ENCODE measurements around the gene PLEKHM1.

PLEKHM1 gene

GRCh38 chr17:45425125-45425983 lies 65.2 kb downstream of the PLEKHM1 start:
- peak; percentile 72 for DNase-seq

- no peak for DNase-seq
These were observed 65.8 kb downstream of the PLEKHM1 start for GRCh38 chr17:45424769-45425124.

- no peak for DNase-seq
These were observed 66.6 kb downstream of the PLEKHM1 start for GRCh38 chr17:45423975-45424335.

- DNase-seq = no peak
These were observed 67.1 kb downstream of the PLEKHM1 start for GRCh38 chr17:45423304-45423974.

- no peak for DNase-seq
These were observed 75.3 kb downstream of the PLEKHM1 start for GRCh38 chr17:45414990-45415881.

DNA sequence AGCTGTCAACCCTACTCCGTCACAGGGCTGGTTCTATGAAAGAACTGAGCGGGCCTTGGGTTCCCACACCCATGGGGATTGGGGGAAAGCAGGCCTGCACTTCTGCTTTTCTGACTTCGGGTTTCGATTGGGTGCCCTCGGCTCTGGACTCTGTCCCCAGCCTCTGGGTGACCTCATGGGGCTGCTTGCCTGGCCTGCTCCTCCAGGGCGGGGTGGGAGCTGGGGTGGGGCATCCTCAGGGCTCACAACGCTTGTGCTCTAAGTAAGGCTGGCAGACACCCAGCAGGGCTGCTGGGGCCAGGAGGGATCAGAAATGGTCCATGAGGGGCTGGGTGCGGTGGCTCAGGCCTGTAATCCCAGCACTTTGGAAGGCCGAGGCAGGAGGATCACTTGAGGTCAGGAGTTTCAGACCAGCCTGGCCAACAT lies 77.0 kb downstream of the PLEKHM1 start:
- no peak for DNase-seq

DNA sequence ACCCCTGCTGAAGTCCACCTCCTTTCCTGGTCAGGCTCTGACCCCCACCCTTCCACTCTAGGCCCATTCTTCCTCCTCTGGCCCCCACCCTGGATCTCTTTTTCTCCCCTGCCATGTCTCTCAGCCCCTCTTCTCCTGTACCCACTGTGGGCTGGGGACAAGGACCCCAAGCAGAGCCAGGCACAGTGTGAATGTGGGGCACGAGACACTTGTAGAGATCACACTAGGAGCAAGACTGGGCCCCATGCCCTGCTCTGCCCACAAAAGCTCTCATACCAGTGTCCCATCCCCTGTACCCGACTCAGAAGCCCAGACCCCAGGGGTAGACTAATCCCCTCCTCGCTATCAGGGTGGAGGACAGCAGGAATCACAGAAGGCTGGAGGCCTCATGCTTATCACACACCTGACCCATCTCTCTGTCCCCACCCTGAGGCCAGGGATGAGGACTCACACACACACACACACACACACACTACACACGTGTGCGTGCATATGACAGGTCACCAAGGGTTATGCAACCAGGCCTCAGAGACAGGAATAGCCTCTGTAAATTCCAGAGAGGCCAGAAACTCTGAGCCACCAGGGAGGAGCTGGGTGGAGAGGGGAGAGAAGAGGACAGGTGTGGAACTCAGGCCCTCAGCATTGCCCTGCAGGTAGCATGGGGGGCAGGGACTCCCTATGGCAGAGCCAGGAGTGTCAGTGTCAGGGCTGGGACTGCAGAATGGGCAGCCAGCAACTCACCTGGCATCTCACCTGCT lies 79.0 kb downstream of the PLEKHM1 start:
- DNase-seq = no peak

- DNase-seq = no peak
These were observed 80.1 kb downstream of the PLEKHM1 start for GRCh38 chr17:45410144-45411091.

- no peak for DNase-seq
These were observed 80.9 kb downstream of the PLEKHM1 start for GRCh38 chr17:45409659-45410076.

GRCh38 chr17:45408611-45409421 lies 81.7 kb downstream of the PLEKHM1 start:
- no peak for DNase-seq

DNA sequence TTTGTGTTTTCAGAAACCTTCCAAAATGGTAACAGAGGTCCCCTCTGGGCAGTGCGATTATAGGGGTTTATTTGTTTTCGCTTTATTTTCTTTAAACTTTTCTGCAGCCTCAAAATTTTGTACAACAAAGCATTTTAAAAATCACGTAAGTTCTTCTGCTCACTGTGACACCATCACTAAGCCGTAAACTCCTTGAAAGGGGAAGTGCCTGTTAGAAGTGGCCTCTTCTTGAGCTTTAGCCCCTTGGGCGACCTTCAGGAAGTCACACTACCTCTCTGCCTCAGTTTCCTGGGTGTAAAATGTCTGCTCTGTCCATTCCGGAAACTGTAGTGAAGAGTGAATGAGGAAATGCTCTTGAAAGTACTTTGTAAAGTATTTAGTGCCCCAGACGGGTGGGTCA lies 84.4 kb downstream of the PLEKHM1 start:
- no peak for DNase-seq

DNA sequence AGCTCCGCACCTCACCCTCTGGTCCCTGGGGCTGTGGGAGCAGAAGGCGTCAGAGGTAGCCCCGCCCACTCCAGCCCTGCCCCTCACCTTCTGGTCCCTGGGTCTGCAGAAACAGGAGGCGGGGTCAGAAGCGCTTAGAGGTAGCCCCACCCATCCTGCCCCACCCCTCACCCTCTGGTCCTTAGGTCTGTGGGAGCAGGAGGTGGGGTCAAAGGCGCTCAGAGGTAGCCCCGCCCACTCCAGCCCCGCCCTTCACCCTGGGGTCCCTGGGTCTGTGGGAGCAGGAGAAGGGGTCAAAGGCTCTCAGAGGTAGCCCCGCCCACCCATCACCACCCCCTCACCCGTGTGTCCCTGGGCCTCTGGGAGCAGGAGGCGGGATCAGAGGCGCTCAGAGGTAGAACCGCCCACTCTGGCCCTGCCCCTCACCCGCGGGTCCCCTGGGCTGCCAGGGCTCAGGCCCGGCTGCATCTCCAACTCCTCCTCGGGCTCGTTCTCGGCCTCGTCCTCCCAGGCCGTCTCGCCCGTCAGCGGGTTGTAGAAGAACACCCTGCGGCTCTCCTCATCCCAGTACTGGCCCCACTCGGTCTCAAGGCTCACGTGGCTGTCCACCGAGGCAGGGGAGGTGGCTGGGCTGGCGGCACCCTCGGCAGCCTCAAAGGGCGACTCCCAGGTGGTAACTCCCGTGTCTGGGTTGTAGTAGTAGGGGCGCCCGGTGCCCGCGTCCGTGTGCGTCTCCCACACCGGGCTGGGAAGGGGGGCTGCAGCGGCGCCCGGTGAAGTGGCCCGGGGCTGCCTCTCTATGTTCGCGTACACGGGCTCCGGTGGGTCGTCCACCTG lies 85.1 kb downstream of the PLEKHM1 start:
- no peak for DNase-seq

DNA sequence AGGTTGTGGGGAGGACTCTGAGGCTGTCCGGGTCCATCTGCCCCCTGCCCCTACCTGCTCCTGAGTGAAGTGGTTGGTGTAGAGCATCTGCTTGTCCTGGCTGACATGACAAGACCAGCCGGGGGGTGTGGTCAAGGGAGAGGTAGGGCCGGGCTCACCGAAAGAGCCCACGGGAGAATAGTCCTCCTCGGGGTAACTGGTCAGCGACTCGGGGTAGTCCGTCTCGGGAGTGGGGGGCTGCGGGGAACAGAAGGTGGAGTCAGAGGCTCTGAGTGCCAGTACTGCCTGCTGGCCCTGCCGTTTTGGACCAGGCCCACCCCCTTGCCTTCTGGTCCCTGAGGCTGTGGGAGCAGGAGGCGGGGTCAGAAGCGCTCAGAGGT lies 85.7 kb downstream of the PLEKHM1 start:
- no peak for DNase-seq

DNA sequence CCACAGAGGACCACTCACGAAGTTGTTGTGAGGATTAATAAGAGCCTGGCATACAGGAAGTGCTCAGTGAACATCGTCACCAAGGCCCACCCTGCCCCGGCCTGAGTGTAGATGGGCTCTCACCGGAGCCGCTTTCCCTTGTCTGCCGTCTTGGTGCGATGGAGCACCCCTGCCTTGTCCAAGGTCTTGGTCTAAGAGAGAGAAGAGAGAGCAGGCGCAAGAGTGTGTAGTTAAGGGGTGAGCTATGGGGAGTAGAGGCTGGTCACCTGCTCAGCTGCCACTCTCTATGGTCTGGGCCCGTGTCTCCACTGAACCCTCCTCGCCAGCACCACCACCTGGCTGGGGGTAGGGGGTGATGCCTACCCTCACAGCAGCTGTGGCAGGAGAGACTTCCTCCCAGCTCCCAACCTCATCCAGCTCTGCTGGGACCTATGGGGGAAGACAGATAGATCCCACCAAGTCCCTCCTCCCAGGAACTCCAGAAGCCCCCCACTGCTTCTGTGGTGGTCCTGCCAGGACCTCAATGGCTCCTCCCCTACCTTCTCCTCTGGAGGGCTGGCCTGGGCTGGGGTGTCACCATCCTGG lies 86.5 kb downstream of the PLEKHM1 start:
- DNase-seq = no peak

DNA sequence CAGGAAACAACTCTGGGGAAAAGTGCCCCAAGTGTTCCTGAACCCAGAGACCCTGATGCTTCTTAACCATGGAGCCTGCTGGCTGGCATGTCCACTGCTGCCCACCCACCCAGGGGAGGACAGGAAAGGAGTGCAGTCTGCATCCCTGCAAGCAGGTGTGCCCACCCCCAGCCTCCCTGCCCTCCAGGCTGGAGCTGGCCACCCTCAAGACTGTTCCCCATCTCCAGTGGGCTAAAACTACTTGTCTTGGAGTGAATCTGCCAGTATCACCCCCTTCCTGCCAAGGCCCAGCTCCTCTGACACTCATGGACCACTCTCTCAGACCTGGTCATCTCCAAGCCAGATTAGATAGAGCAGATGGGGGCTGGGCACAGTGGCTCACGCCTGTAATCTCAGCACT lies 87.6 kb downstream of the PLEKHM1 start:
- DNase-seq = no peak

- DNase-seq = no peak
These were observed 91.7 kb downstream of the PLEKHM1 start for GRCh38 chr17:45398800-45399199.

GRCh38 chr17:45397796-45398195 lies 92.7 kb downstream of the PLEKHM1 start:
- DNase-seq = no peak

GRCh38 chr17:45396496-45397205 lies 93.9 kb downstream of the PLEKHM1 start:
- no peak for DNase-seq
